Endodermal cell (in vitro differentiated cells): ENCODE results near the gene SLTM. TPM values are rescaled to one million over a fixed set of nuclear protein-coding genes. Genes with fewer than 3 reads are reported as not detected.

ENCODE experiments used
- DNase-seq: peaks from one replicate; pipeline ENCODE4 v3.0.0-alpha.2; 2017
- H3K27ac ChIP-seq: 2 replicates; pipeline ENCODE4 v1.5.1; 2013; ENCODE audit warnings: mild to moderate bottlenecking, low read depth, low read length, moderate library complexity
- H3K27me3 ChIP-seq: 2 replicates; pipeline ENCODE4 v1.6.1; 2013; ENCODE audit warnings: mild to moderate bottlenecking, low read length, moderate library complexity; ENCODE audit not compliant: insufficient read depth, control insufficient read depth, poor library complexity, severe bottlenecking
- H3K36me3 ChIP-seq: 2 replicates; pipeline ENCODE4 v1.7.0; 2013; ENCODE audit warnings: mild to moderate bottlenecking, low read length, moderate library complexity; ENCODE audit not compliant: control insufficient read depth, insufficient read depth
- H3K4me1 ChIP-seq: one replicate; pipeline ENCODE4 v1.7.0; 2013; ENCODE audit warnings: low read length; ENCODE audit not compliant: control insufficient read depth, insufficient read depth
- H3K4me3 ChIP-seq: 2 replicates; pipeline ENCODE4 v1.5.1; 2013; ENCODE audit warnings: mild to moderate bottlenecking, low read length, moderate library complexity
- H3K9ac ChIP-seq: 2 replicates; pipeline ENCODE4 v1.6.1; 2013; ENCODE audit warnings: mild to moderate bottlenecking, low read length, moderate library complexity; ENCODE audit not compliant: poor library complexity, severe bottlenecking; ENCODE audit errors: extremely low read depth
- H3K9me3 ChIP-seq: 2 replicates; pipeline ENCODE4 v1.6.1; 2013; ENCODE audit warnings: mild to moderate bottlenecking, low read length, moderate library complexity; ENCODE audit not compliant: control insufficient read depth
- H3K27ac Mint-ChIP-seq: 2 replicates; pipeline ENCODE4 v1.8.0; 2020; ENCODE audit warnings: mixed read lengths
- H3K27me3 Mint-ChIP-seq: 2 replicates; pipeline ENCODE4 v1.8.0; 2021; ENCODE audit warnings: mild to moderate bottlenecking, mixed read lengths; ENCODE audit not compliant: insufficient read depth
- H3K36me3 Mint-ChIP-seq: 2 replicates; pipeline ENCODE4 v1.8.0; 2020; ENCODE audit warnings: low read depth, mixed read lengths
- H3K4me1 Mint-ChIP-seq: 2 replicates; pipeline ENCODE4 v1.8.0; 2020; ENCODE audit warnings: mixed read lengths
- H3K4me3 Mint-ChIP-seq: 2 replicates; pipeline ENCODE4 v1.8.0; 2020; ENCODE audit warnings: mild to moderate bottlenecking, moderate library complexity, mixed read lengths
- H3K9me3 Mint-ChIP-seq: 2 replicates; pipeline ENCODE4 v1.8.0; 2020; ENCODE audit warnings: mild to moderate bottlenecking, mixed read lengths
- CTCF ChIP-seq: fragments of 200-600 bp; sonication (generic); conservative IDR thresholded peaks from 2 replicates; pipeline ENCODE4 v1.5.0; 2021; ENCODE audit warnings: antibody characterized with exemption, mild to moderate bottlenecking
- WGBS, 2 experiments: methylation state at CpG; one replicate each; pipeline versions ENCODE4 v1.1.5 to v1.1.7; 2013; ENCODE audit warnings: missing lambda C conversion rate in 2 of 2, mixed read lengths in 1 of 2; ENCODE audit not compliant: insufficient coverage in 1 of 2, insufficient read length in 1 of 2; 5-methylcytosine and 5-hydroxymethylcytosine counted together
- total RNA-seq, 2 donors: library from RNA; stranded (reverse); fragmentation: NEBNext Ultra II Directional in 1 of 2; extraction: Animal tissue kit (Norgen Biotek cat#: 25700) in 1 of 2; gene quantifications; 2 replicates in 1 of 2; 3 replicates in 1 of 2; pipeline ENCODE4 v1.2.1, GENCODE V29; 2021

Gene SLTM
- total RNA-seq, 2 donors from 2014 or later, result 77.1 to 96.8 TPM

GRCh38 chr15:58934114-58934447 is 602 bp upstream of the SLTM start:
- Mint-ChIP-seq H3K4me3 (peak overlapping the region; percentile 94), H3K27ac (peak overlapping the region; percentile 98), H3K36me3 (peaks cover 8% of the 10 kb centered on the region), H3K9me3 (no peaks in the 10 kb centered on the region), H3K27me3 (no peaks in the 10 kb centered on the region), H3K4me1 (peaks cover 11% of the 10 kb centered on the region)
- Histone ChIP-seq H3K4me1 (peaks cover 11% of the 10 kb centered on the region), H3K9me3 (no peaks in the 10 kb centered on the region), H3K9ac (peak overlapping the region; percentile 97), H3K27me3 (no peaks in the 10 kb centered on the region), H3K36me3 (peaks cover 9% of the 10 kb centered on the region), H3K27ac (peak overlapping the region; percentile 97), H3K4me3 (peak overlapping the region; percentile 98)
- DNase-seq, result no peak
- TF ChIP-seq CTCF, result no peak
- WGBS, 2 experiments, result 30 to 38% methylated on average over 4 of the region's 4 CpGs

- DNase-seq, result no peak
- Histone ChIP-seq H3K9me3 (no peaks in the 10 kb centered on the region), H3K9ac (peak overlapping the region; percentile 97), H3K27me3 (no peaks in the 10 kb centered on the region), H3K36me3 (peaks cover 21% of the 10 kb centered on the region), H3K4me1 (peaks cover 11% of the 10 kb centered on the region), H3K4me3 (peak overlapping the region; percentile 98), H3K27ac (peak overlapping the region; percentile 97)
- no peak for TF ChIP-seq CTCF
- Mint-ChIP-seq H3K9me3 (no peaks in the 10 kb centered on the region), H3K27ac (peak overlapping the region; percentile 97), H3K36me3 (peaks cover 19% of the 10 kb centered on the region), H3K4me3 (peak overlapping the region; percentile 94), H3K4me1 (peaks cover 11% of the 10 kb centered on the region), H3K27me3 (no peaks in the 10 kb centered on the region)
- WGBS, 2 experiments, result 0% methylated on average over 9 to 37 of the region's 37 CpGs
These were observed 684 bp downstream of the SLTM start for GRCh38 chr15:58932710-58933280.

GRCh38 chr15:58931987-58932588 is 1.4 kb downstream of the SLTM start:
- H3K27me3 ChIP-seq, result no peaks in the 10 kb centered on the region
- no peaks in the 10 kb centered on the region for H3K27me3 Mint-ChIP-seq
- no peak for DNase-seq
- H3K27ac Mint-ChIP-seq, result peak overlapping the region; percentile 97
- no peaks in the 10 kb centered on the region for H3K9me3 Mint-ChIP-seq
- no peak for TF ChIP-seq CTCF
- H3K4me1 ChIP-seq, result peaks cover 11% of the 10 kb centered on the region
- H3K9ac ChIP-seq, result peak overlapping the region; percentile 97
- no peaks in the 10 kb centered on the region for H3K9me3 ChIP-seq
- peaks cover 28% of the 10 kb centered on the region for H3K36me3 ChIP-seq
- H3K27ac ChIP-seq, result no peak overlapping the region
- peak overlapping the region; percentile 98 for H3K4me3 ChIP-seq
- 0 to 4% methylated on average over 1 to 4 of the region's 6 CpGs for WGBS, 2 experiments
- peaks cover 24% of the 10 kb centered on the region for H3K36me3 Mint-ChIP-seq
- peaks cover 11% of the 10 kb centered on the region for H3K4me1 Mint-ChIP-seq
- peak overlapping the region; percentile 94 for H3K4me3 Mint-ChIP-seq
